ENCODE data around the gene CDKN1B. TPM values are rescaled to one million over a fixed set of nuclear protein-coding genes. Genes with fewer than 3 reads are reported as not detected.

CDKN1B gene
- total and polyA plus RNA-seq, 2 experiments from 2014 or later, result 7.0 to 46.0 TPM

DNA sequence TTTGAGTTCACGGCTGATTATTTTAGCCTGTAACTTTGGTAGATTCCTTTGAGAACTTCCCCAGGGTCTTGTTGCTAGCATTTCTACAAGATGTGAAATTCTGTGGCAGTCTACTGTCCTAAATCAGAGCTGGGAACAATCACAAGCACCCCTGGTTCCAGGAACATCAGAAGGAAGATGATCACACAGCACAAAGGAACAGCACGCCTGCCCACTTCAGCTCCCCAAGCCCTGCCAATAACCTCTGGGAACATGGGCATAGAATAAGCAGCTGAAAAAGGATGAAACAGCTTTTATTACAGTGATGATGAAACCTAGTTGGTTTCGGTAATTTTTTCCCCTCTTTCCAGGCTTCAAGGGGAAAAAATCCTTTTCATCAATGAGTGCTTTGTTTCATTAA, 33.4 kb upstream of the CDKN1B start:
- H3K27ac ChIP-seq, result no peak overlapping the region
- DNase-seq (ENCODE audit: low spot score), result no peak
- no peaks in the 10 kb centered on the region for H4K20me1 ChIP-seq (ENCODE audit: insufficient read depth, poor library complexity, severe bottlenecking)
- H3K27me3 ChIP-seq, result no peaks in the 10 kb centered on the region
- TF ChIP-seq, protein P1, sequence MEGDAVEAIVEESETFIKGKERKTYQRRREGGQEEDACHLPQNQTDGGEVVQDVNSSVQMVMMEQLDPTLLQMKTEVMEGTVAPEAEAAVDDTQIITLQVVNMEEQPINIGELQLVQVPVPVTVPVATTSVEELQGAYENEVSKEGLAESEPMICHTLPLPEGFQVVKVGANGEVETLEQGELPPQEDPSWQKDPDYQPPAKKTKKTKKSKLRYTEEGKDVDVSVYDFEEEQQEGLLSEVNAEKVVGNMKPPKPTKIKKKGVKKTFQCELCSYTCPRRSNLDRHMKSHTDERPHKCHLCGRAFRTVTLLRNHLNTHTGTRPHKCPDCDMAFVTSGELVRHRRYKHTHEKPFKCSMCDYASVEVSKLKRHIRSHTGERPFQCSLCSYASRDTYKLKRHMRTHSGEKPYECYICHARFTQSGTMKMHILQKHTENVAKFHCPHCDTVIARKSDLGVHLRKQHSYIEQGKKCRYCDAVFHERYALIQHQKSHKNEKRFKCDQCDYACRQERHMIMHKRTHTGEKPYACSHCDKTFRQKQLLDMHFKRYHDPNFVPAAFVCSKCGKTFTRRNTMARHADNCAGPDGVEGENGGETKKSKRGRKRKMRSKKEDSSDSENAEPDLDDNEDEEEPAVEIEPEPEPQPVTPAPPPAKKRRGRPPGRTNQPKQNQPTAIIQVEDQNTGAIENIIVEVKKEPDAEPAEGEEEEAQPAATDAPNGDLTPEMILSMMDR (IDR thresholded peaks at IDR 0.05; ENCODE audit: poor library complexity), result no peak
- TF ChIP-seq EZH2 (IDR thresholded peaks at IDR 0.05; ENCODE audit: borderline replicate concordance) (no peak), EZH2phosphoT487 (IDR thresholded peaks at IDR 0.05; ENCODE audit: low read depth, severe bottlenecking, unreplicated experiment) (no peak)
- H3K9me2 ChIP-seq (replicated peaks; ENCODE audit: insufficient read depth), result no peaks in the 10 kb centered on the region
- no peak overlapping the region for H3K4me3 ChIP-seq
- WGBS (ENCODE audit: low lambda C conversion rate, missing lambda C conversion rate), result 62% methylated on average over 3 of the region's 3 CpGs
- no peak overlapping the region for H2AFZ ChIP-seq
- H3K9me3 ChIP-seq (ENCODE audit: low read depth), result no peaks in the 10 kb centered on the region
- no peaks in the 10 kb centered on the region for H3K79me2 ChIP-seq
- no peak overlapping the region for H3K4me2 ChIP-seq
- H3K36me3 ChIP-seq (replicated peaks; ENCODE audit: insufficient read depth, low read depth), result no peaks in the 10 kb centered on the region
- H3K4me1 ChIP-seq (ENCODE audit: insufficient read depth), result no peaks in the 10 kb centered on the region

DNA sequence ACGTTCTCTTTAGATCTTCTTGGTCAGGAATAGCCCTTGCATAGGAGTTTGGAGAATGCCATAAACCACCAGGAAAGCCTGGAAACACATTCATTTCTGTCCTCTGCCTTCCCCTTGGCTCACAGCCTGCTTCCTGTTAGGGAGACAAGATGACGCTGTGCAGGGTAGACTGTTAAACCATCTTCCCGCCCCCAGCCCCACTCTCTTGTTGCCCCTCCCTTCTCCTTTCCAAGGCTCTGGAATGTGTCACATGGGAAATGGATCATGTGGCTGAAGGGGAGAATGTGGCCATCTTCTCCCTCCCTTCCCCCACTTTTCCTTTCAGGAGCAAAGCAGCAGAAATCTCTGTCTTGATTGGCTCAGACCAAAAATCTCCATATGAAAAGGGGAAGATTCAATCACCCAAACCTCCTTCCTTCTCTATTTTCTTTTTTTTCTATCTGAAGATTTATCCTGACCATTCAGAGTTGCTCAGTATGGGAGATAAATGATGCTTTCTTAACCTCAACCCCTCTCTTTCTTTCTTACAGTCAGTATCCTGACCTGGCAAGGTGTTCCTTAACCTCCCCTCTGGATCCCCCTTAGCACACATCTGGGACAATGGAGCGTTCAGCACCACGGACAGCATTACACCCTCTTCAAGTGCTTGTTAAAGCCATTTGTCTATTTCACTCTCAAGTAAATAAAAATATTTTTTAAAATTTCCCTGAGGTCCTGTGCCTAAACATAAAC, 32.6 kb upstream of the CDKN1B start:
- H4K20me1 ChIP-seq (ENCODE audit: insufficient read depth, poor library complexity, severe bottlenecking), result no peaks in the 10 kb centered on the region
- no peaks in the 10 kb centered on the region for H3K9me3 ChIP-seq (ENCODE audit: low read depth)
- H3K4me3 ChIP-seq, result no peak overlapping the region
- H3K4me1 ChIP-seq (ENCODE audit: insufficient read depth), result no peaks in the 10 kb centered on the region
- H3K4me2 ChIP-seq, result no peak overlapping the region
- H3K79me2 ChIP-seq, result no peaks in the 10 kb centered on the region
- 8% methylated on average over 5 of the region's 5 CpGs for WGBS (ENCODE audit: low lambda C conversion rate, missing lambda C conversion rate)
- no peak overlapping the region for H2AFZ ChIP-seq
- H3K27ac ChIP-seq, result no peak overlapping the region
- no peaks in the 10 kb centered on the region for H3K27me3 ChIP-seq
- peak; percentile 66 for DNase-seq (ENCODE audit: low spot score)
- no peak for TF ChIP-seq EZH2 (IDR thresholded peaks at IDR 0.05; ENCODE audit: borderline replicate concordance)
- no peaks in the 10 kb centered on the region for H3K36me3 ChIP-seq (replicated peaks; ENCODE audit: insufficient read depth, low read depth)
- H3K9me2 ChIP-seq (replicated peaks; ENCODE audit: insufficient read depth), result no peaks in the 10 kb centered on the region

DNA sequence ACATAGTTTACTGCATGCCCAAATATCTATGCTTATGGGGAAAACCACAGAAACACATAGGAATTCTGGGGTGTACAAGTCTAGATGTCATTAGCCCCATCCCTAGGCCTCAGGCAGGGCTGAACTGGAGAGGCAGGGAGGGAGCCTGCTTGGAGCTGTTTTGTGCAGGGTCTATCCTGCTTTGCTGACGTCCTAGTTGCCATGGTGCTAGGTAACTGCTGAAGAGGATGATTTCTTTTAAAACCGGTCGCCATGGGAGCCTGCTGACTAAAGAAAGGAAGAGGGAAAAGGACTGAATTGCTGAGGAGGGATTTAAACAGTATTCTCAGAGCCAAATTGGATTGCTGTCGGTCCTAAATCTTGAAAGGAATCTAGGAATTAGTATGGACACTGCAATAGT, 31.9 kb upstream of the CDKN1B start:
- H3K36me3 ChIP-seq (replicated peaks; ENCODE audit: insufficient read depth, low read depth), result no peaks in the 10 kb centered on the region
- H3K4me2 ChIP-seq, result no peak overlapping the region
- no peaks in the 10 kb centered on the region for H3K9me3 ChIP-seq (ENCODE audit: low read depth)
- no peaks in the 10 kb centered on the region for H3K27me3 ChIP-seq
- TF ChIP-seq, protein P1 (IDR thresholded peaks at IDR 0.05; ENCODE audit: poor library complexity), result no peak
- TF ChIP-seq EZH2phosphoT487 (IDR thresholded peaks at IDR 0.05; ENCODE audit: low read depth, severe bottlenecking, unreplicated experiment), result no peak
- no peak for TF ChIP-seq EZH2 (IDR thresholded peaks at IDR 0.05; ENCODE audit: borderline replicate concordance)
- no peaks in the 10 kb centered on the region for H3K4me1 ChIP-seq (ENCODE audit: insufficient read depth)
- WGBS (ENCODE audit: low lambda C conversion rate, missing lambda C conversion rate), result 60% methylated on average over 4 of the region's 4 CpGs
- H2AFZ ChIP-seq, result no peak overlapping the region
- no peaks in the 10 kb centered on the region for H3K9me2 ChIP-seq (replicated peaks; ENCODE audit: insufficient read depth)
- H3K27ac ChIP-seq, result no peak overlapping the region
- no peak overlapping the region for H3K4me3 ChIP-seq
- DNase-seq (ENCODE audit: low spot score), result no peak
- no peaks in the 10 kb centered on the region for H3K79me2 ChIP-seq
- H4K20me1 ChIP-seq (ENCODE audit: insufficient read depth, poor library complexity, severe bottlenecking), result no peaks in the 10 kb centered on the region

DNA sequence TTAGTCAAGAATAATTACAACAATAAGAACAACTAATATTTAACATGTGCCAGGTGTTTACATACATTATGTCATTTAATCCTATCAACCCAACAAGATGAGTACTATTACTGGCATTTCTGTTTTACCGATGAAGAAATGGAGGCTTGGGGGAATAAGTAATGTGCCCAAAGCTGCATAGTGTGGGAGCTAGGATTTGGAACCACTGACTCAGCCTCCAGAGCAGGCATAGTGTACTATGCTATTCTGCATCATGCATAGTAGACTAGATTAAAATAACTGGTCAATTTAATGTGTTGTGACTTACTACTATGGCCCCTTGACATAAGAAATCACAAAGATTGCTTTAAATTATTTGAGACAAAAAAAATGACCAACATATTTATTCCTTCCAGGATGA, 30.7 kb upstream of the CDKN1B start:
- Histone ChIP-seq H3K9me2 (replicated peaks; ENCODE audit: insufficient read depth) (no peaks in the 10 kb centered on the region), H3K9me3 (ENCODE audit: low read depth) (no peaks in the 10 kb centered on the region), H3K36me3 (replicated peaks; ENCODE audit: insufficient read depth, low read depth) (no peaks in the 10 kb centered on the region), H3K4me1 (ENCODE audit: insufficient read depth) (no peaks in the 10 kb centered on the region), H3K27ac (no peak overlapping the region), H3K4me3 (no peak overlapping the region), H3K27me3 (no peaks in the 10 kb centered on the region), H3K79me2 (no peaks in the 10 kb centered on the region), H2AFZ (no peak overlapping the region), H4K20me1 (ENCODE audit: insufficient read depth, poor library complexity, severe bottlenecking) (no peaks in the 10 kb centered on the region), H3K4me2 (no peak overlapping the region)
- no peak for DNase-seq (ENCODE audit: low spot score)
- WGBS (ENCODE audit: low lambda C conversion rate, missing lambda C conversion rate), result 97% methylated on average over 1 of the region's 1 CpG
- TF ChIP-seq EZH2phosphoT487 (IDR thresholded peaks at IDR 0.05; ENCODE audit: low read depth, severe bottlenecking, unreplicated experiment) (no peak), EZH2 (IDR thresholded peaks at IDR 0.05; ENCODE audit: borderline replicate concordance) (no peak)
- TF ChIP-seq, protein P1 (IDR thresholded peaks at IDR 0.05; ENCODE audit: poor library complexity), result no peak
